CD4-positive, alpha-beta T cell treated with Interleukin-15 for 1 hour (primary cell): Measurements from ENCODE around the gene MYO1C.
"Not testable (repeated sequence)": the region's sequence is repeated elsewhere in the genome, so short reads cannot be mapped to it uniquely, and the experiment has no call there.

Experiments used
- DNase-seq: peaks from one replicate; pipeline ENCODE4 v3.0.0-alpha.2; 2020

MYO1C gene

DNA sequence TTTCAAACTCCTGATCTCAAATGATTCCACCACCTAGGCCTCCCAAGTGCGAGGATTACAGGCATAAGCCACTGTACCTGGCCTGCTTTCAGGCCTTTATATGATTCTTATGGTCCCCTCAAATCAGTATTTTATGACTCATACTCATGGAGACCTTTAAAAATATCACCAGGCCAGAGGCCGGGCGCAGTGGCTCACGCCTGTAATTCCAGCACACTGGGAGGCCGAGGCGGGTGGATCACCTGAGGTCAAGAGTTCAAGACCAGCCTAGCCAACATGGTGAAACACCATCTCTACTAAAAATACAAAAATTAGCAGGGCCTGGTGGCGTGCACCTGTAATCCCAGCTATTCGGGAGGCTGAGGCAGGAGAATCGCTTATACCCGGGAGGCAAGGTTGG, 74.0 kb downstream of the MYO1C start:
- DNase-seq: not testable (repeated sequence)

DNA sequence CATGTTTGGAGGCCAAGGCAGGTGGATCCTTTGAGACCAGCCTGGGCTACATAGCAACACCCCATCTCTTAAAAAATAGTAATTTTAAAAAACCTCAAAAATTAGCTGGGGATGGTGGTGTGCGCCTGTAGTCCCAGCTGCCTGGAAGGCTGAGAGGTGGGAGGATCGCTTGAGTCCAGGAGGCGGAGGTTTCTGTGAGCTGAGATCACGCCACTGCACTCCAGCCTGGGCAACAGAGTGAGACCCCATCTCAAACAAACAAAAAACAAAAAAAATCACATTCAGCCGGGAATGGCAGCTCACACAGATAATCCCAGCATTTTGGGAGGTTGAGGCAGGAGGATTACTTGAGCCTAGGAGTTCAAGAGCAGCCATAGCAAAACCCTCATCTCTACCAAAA, 76.1 kb downstream of the MYO1C start:
- no peak for DNase-seq

DNA sequence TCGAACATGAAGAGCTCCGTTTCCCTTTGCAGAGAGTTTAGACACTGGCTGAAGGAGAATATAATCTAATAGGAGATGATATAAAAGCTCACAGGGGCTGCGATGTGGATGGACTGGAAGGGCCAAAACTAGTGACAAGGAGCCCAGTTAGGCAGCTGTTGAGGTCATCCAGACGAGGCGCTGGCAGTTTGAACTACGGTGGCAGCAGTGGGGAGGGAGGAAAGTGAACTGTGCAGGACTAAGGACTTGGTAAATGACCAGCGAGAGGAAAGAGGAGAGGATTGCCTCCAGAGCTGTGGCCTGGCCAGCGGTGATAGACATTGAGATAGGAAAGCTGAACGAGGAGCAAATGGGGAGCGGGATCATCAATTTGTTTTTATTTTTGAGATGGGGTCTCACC, 77.9 kb downstream of the MYO1C start:
- no peak for DNase-seq
